A204.1 (cell line): ENCODE results near the gene STARD13.

Experiments used
- FAIRE-seq: peaks from 2 replicates; lab custom pipeline; 2012; peaks lifted over from hg19 to GRCh38; lab: Jason Lieb, UNC

Gene STARD13

GRCh38 chr13:33307843-33308242 lies 22.3 kb upstream of the STARD13 start:
- FAIRE-seq, result no peak

GRCh38 chr13:33303855-33304597 lies 18.5 kb upstream of the STARD13 start:
- no peak for FAIRE-seq

- no peak for FAIRE-seq
Measured at GRCh38 chr13:33299626-33300025, 14.1 kb upstream of the STARD13 start.

GRCh38 chr13:33296793-33297425 lies 11.4 kb upstream of the STARD13 start:
- FAIRE-seq, result no peak

- FAIRE-seq, result no peak
Measured at GRCh38 chr13:33292712-33293111, 7.2 kb upstream of the STARD13 start.

- FAIRE-seq, result no peak
Measured at GRCh38 chr13:33290421-33290965, 4.9 kb upstream of the STARD13 start.

- FAIRE-seq, result no peak
Measured at GRCh38 chr13:33289966-33290365, 4.4 kb upstream of the STARD13 start.

- FAIRE-seq, result no peak
Measured at GRCh38 chr13:33287142-33287882, 1.8 kb upstream of the STARD13 start.

GRCh38 chr13:33286128-33286527 lies 573 bp upstream of the STARD13 start:
- FAIRE-seq, result no peak

GRCh38 chr13:33284916-33285315 lies 639 bp downstream of the STARD13 start:
- no peak for FAIRE-seq

- FAIRE-seq, result no peak
Measured at GRCh38 chr13:33284031-33284430, 1.5 kb downstream of the STARD13 start.

GRCh38 chr13:33283195-33283911 lies 2.2 kb downstream of the STARD13 start:
- no peak for FAIRE-seq

- no peak for FAIRE-seq
Measured at GRCh38 chr13:33281951-33282595, 3.5 kb downstream of the STARD13 start.

GRCh38 chr13:33280923-33281322 lies 4.6 kb downstream of the STARD13 start:
- FAIRE-seq, result no peak

- no peak for FAIRE-seq
Measured at GRCh38 chr13:33280279-33280905, 5.2 kb downstream of the STARD13 start.

GRCh38 chr13:33279414-33280278 lies 5.9 kb downstream of the STARD13 start:
- no peak for FAIRE-seq

GRCh38 chr13:33278913-33279312 lies 6.6 kb downstream of the STARD13 start:
- no peak for FAIRE-seq

GRCh38 chr13:33277946-33278345 lies 7.6 kb downstream of the STARD13 start:
- no peak for FAIRE-seq

GRCh38 chr13:33277037-33277740 lies 8.4 kb downstream of the STARD13 start:
- no peak for FAIRE-seq

GRCh38 chr13:33276570-33276969 lies 9.0 kb downstream of the STARD13 start:
- FAIRE-seq, result no peak
